ENCODE results near the gene SFMBT1.

- TF ChIP-seq CTCF (IDR thresholded peaks at IDR 0.05) (no peak), POLR2A (IDR thresholded peaks at IDR 0.05) (no peak)
These were observed 21.7 kb upstream of the SFMBT1 start for GRCh38 chr3:53067567-53067966.
